NCI-H345 (cell line): ENCODE results near the gene UVSSA.
"Not testable (repeated sequence)": the region's sequence is repeated elsewhere in the genome, so short reads cannot be mapped to it uniquely, and the experiment has no call there.

Experiments
- DNase-seq: peaks from one replicate; lab custom pipeline; 2025; lab: John Stamatoyannopoulos, UW

The UVSSA gene

DNA sequence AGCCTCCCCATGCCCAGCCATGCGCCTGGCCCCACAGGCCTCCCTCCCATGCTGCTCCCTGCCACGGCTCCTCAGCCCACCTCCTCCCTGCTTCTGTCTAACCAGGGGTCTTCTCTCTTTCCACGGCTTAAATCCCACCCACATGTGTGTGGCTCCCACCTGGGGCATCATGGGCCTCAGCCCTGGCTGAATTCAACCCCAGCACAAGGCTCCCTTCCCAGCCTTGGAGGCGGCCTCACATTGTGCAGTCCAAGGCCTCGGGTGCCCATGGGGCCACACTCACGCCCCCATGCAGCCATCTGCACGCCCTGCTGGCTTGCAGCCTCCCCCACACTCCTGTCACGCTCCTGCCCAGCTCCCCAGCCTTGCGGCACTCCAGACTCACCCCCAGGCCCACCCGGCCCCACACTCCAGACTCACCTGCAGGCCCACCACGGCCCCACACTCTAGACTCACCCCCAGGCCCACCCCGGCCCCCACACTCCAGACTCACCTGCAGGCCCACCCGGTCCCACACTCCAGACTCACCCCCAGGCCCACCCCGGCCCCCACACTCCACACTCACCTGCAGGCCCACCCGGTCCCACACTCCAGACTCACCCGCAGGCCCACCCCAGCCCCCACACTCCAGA is 30.4 kb upstream of the UVSSA start:
- DNase-seq, result no peak

DNA sequence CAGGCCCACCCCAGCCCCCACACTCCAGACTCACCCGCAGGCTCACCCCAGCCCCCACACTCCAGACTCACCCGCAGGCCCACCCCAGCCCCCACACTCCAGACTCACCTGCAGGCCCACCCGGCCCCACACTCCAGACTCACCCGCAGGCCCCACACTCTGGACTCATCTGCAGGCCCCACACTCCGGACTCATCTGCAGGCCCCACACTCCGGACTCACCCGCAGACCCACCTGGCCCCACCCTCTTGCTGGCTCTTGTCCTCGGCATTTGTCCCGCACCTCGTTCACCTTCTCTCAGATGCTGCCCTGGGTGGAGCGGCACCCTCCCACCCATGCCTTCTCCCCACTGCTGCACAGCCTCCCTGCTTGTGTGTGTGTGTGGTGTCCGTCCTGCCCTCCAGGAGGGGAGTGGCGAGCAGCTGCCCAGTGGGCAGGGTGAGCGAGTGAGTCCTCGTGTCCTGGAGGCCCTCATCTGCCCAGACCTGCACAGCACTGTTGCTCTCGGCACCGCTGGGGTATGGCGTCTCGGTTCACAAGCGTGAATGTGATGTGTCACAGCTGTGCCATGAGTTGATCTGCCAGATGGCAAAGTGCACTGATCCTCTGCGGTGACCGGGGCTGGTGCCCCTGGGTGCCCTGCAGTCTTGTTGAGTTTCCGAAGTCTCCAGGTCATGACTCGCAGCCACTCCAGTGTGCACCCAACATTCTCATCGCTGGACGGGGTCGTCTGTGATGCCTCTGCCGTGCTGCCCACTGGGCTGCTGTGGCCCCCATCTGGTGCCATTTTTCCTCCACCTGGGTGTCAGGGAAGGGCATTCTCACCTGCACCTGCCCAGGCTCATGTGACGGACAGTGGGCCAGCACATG is 29.6 kb upstream of the UVSSA start:
- DNase-seq, result no peak

DNA sequence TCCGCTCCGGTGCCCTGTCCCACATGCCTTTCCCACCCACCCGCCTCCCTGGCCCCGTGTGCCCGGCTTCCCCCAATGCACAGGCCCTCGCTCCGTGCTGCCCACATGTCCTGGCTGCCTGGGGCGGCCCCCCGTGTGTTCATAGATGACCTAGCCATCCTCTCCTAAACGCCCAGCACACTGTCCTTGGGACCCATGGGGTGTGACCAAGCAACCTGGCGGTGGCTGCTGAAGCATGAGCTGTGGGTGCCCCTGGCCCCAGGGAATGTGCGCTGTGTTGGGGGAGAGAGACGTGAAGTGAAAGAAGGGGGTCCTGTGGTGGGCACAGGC is 29.0 kb upstream of the UVSSA start:
- no peak for DNase-seq

DNA sequence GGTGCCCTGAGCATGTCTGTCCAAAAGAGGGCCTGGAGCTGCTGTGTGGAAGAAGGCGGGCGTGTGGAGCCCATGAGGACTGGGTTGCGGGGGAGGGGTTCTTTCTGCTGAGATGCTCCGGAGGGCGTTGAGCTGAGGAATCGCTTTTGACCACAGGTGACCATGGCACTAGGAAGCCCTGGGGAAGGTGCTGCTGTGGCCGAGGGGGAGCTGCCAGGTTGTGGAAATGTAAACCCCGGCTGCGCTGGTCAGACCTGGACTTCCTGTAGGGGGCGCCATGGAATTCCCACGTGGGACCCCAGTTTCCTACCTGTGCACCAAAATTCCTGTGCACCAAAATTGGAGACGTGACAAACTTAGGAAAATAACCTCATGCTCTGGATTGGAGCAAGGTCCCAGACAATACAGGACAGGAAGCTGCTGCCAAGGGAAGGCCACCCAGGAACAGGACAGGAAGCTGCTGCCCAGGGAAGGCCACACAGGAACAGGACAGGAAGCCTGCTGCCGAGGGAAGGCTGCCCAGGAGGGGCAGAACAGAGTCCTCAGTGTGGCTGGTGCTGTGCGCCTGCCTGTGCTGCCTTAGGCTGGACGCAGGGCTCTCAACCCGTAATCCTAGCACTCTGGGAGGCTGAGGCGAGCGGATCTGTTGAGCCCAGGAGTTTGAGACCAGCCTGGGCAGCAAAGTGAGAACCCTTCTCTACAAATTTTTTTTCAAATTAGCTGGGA is 28.4 kb upstream of the UVSSA start:
- DNase-seq, result no peak

DNA sequence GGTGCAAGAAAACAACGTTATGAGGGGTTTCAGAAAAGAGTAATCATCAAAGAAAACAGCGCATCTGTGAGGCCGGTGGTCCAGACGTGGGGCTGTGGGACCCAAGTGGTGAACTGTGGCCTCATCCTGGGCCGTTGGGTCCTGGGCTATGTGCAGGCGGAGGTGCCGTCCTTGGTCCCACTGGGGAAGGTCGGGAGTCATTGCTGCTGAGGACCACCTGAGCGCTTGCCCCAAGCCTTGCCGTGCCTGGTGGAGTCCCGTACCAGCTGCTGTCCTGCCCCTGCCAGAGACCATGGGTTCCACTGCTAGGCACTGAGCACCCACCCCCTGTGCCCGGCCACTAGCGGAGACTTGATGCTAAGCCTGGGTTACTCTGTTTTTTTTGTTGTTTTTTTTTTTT is 25.5 kb upstream of the UVSSA start:
- DNase-seq, result no peak

DNA sequence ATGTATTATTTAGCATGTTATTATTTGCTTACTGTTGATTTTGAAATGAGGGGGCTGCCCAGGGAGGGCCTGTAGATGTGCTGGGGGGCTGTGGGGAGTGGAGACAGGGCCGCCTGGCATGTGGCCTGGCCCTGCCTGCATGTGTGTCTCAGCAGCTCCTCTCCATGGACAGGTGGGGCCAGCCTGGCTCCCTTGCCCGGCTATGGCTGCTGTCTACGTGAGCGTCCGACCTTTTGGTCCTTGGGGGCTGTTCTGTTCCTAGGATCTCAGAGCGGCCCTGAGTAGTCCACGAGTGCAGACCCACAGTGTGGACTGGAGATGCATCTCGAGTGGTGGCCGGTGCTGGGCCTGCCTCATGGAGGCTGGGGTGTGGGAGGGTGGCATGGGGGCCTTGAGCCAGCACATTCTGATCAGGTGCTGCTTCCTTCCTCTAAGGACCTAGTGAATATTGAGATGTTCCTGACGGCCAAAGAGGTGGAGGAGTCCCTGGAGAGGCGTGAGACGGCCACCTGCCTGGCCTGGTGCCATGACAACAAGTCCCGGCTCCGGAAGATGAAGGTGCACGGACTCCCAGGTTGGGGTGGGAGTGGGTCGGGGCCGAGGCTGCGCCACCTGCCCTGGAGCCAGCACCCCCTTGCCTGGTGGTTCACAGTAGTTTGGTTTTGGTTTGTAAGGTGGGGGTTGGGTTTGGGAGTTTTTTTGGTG is 24.9 kb upstream of the UVSSA start:
- DNase-seq, result no peak

DNA sequence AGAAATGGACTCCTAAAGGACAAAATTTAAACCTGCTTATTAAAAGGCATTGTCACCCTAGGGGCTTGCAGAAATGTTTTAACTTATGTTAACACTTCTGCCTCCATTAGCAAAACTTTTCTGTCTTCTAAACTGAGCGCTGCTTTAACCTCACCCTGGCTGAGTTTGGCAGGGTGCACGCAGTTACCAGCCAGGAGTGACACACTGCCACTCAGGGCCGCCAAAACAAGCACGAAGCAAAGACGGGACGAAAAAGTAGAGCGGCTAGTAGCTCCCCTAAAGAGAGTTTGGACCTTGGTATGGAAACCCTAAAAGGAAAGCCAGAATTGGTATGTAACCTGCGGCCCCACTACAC is 23.8 kb upstream of the UVSSA start:
- no peak for DNase-seq

DNA sequence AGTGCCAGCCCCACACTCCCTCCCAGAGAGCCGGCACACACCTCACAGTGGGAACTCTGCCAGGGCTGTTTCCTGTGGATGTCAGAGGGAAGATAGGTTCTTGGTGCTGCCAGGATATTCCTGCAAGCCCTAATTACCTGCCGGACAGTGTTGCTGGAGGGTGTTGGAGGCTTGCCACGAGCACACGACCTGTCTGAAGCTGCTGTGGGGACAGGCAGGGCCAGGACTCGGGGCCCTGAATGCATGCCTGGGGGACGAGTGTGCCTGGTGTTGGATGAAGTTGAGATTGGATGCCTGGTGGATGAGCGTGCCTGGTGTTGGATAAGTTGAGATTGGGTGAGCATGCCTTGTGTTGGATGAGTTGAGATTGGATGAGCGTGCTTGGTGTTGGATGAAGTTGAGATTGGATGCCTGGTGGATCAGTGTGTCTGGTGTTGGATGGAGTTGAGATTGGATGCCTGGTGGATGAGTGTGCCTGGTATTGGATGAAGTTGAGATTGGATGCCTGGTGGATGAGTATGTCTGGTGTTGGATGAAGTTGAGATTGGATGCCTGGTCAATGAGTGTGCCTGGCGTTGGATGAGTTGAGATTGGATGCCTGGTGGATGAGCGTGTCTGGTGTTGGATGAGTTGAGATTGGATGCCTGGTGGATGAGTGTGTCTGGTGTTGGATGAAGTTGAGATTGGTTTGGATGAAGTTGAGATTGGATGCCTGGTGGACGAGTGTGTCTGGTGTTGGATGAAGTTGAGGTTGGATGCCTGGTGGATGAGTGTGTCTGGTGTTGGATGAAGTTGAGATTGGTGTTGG is 23.2 kb upstream of the UVSSA start:
- DNase-seq, result no peak

DNA sequence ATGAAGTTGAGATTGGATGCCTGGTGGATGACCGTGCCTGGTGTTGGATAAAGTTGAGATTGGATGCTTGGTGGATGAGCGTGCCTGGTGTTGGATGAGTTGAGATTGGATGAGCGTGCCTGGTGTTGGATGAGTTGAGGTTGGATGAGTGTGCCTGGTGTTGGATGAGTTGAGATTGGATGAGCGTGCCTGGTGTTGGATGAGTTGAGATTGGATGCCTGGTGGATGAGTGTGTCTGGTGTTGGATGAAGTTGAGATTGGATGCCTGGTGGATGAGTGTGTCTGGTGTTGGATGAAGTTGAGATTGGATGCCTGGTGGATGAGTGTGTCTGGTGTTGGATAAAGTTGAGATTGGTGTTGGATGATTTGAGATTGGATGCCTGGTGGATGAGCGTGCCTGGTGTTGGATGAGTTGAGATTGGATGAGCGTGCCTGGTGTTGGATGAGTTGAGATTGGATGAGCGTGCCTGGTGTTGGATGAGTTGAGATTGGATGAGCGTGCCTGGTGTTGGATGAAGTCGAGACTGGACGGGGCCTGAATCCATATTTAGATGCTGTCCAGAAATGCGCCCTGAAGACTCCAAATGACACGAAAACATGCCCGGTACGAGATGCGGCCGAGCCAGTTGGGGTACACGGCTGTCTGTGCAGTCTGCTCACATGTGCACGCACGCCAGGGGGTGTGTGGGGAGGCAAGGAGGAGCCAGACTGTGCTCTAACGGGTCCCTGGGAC is 22.4 kb upstream of the UVSSA start:
- DNase-seq, result not testable (repeated sequence)

DNA sequence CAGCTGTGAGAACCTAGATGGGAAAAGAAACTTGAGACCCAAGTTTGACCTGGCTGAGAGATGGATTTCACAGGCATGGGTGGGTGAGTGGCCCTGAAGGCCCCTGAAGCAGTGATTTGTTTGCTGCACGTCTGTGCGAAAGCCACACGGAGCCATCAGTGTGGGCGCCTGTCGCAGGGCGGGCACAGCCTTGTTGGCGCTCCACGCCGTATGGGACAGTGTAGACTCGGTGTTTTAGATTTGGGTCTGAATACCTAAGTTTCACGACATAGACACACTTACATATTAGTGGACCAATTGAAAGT is 21.9 kb upstream of the UVSSA start:
- no peak for DNase-seq

DNA sequence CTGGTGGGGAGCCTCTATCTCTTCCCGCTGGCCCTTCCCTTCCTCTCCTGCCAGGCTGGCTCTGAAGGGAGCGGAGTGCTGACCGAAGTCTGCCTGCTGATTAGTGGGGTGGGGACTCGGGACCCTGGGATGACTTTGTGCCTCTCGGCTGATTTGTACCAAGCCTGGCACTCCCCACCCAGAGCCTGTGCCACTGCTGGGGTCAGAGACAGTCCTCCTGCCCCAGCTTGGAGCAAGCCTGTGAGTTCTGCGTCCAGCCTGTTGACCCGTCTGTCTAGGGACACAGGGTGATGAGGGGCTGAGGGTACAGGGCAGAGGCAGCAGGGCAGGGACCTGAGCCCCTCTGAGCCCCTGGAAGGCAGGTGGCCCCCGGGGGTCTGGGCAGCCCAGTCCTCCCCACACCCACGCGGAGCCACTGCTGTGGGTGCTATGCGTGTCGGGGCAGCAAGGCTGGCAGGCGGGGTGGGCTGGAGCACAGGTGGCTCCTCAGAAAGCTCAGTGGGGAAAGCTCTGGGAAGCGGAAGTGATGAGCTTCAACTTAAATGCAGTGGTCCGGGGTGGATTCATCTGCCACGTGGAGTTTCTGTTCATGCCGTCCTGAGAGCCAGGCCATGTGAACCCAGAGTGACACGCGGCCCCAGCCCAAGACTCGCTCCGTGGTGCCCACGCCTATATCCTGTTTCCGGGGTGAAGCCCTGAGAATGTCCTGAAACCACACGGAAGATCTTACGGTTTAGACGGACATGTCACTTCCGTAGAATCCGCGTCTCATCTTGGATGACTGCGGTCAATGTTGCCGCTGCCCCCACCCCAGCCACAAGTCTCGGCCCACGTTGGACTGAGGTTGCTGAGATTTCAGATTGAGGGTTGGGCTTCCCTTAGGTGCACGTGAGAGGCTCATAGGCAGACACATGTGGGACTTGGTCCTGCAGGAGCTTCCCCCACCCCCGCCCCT is 21.1 kb upstream of the UVSSA start:
- DNase-seq, result no peak

DNA sequence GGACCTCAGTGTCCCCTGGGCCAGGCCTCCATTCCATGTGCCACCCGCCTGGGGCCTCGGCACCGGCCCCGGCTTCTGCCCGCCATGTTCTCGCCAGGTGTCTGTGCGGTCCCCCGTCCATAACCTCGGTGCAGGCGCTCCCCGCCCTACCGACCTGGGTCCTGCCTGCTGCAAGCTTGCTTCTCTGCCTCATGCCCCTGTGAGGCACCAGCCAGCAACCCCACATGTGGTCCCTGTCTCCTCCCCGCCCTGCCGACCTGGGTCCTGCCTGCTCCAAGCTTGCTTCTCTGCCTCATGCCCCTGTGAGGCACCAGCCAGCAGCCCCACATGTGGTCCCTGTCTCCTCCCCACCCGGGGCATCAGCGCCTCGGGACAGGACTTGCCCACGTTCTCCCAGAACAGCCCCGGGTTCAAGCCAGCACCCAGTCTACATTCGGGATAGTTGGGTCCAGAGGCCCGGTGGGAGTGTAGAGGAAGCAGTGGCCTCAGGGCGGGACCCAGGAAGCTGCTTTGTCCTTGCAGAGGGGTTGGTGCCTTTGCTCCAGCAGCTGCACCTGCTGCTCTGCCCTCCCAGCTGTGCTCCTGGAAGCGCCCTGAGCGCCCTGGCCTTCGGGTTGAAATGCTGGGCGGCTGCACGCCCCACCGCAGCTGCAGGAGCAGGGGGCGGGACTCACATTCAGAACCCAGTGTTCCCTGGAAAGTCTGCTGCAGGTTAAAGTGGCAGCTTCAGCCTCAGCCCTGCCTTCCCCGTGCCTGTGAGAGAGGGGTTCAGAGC is 20.1 kb upstream of the UVSSA start:
- DNase-seq, result no peak

DNA sequence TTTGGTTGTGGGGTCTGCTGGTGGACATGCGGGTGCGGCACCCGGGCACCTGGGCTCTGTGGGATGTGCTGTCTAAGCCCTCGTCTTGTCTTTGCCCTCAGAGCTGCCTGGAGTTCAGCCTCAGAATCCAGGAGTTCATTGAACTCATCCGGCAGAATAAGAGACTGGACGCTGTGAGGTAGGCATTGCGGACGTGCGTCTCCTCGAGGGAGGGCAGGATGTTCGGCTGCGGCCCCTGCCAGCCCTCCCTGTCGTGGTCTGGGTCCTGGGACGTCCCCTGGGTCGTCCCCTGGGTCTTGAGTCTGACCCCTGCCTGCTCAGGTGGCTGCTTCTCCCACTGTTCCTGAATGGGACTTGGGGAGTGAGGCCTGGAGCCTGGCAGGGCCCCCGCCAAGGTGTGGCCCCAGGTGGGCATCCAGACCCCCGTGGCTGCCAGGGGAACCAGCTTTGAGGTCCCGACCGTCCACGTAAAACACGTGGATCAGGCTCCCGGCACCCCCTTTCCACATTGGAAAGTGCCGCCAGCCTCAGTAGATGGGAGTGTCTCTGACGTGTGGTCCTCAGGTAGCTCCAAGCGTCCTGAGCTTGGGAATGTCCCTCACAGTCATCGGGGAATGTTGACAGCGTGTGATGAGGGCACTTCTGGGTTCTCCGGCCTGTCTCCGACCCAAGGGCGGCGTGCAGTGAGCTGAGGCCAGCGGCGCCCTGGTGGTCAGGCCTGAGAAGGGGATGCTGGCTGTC is 19.3 kb upstream of the UVSSA start:
- no peak for DNase-seq

DNA sequence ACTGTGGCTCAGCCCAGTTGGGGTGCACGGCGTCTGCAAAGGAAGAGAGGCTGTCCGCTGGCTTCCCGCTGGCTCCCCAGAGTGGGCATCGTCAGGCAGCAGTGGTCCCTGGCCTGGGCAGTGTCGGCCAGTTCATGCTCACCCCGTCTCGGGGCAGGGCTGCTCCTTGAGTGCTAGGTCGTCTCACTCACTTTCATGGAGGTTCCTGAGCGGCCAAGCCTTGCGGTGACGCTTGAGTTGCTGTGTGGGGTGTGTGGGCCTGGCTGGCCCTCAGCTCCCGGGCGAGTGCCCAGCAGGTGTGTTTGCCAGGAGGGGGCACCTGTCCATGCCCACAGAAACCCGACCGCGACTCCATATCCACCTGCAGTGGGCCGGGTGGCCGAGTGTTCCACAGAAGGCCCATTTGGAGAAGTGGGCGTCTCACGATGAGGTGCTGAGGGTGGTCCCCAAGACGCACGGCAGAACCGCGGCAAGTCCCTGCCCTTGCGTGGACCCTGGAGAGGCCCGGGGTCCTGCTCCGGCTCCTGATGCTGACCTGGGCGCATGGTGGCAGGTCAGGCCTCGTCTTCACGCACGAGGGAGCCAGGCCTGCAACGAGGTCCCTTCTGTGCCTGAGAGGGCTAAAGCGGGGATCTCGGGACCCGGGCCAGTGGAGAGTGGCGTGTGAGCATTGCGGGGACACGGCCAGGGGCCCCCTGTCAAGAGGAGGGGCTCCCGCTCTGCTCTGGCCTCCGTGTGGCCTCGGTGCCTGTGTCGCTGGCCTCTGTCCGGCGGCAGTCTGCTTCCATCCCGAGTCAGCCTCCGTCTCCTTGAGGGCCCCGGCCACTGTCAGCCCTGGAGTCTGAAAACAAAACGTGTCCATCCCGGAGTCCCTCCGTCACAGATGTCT is 18.5 kb upstream of the UVSSA start:
- DNase-seq, result no peak

DNA sequence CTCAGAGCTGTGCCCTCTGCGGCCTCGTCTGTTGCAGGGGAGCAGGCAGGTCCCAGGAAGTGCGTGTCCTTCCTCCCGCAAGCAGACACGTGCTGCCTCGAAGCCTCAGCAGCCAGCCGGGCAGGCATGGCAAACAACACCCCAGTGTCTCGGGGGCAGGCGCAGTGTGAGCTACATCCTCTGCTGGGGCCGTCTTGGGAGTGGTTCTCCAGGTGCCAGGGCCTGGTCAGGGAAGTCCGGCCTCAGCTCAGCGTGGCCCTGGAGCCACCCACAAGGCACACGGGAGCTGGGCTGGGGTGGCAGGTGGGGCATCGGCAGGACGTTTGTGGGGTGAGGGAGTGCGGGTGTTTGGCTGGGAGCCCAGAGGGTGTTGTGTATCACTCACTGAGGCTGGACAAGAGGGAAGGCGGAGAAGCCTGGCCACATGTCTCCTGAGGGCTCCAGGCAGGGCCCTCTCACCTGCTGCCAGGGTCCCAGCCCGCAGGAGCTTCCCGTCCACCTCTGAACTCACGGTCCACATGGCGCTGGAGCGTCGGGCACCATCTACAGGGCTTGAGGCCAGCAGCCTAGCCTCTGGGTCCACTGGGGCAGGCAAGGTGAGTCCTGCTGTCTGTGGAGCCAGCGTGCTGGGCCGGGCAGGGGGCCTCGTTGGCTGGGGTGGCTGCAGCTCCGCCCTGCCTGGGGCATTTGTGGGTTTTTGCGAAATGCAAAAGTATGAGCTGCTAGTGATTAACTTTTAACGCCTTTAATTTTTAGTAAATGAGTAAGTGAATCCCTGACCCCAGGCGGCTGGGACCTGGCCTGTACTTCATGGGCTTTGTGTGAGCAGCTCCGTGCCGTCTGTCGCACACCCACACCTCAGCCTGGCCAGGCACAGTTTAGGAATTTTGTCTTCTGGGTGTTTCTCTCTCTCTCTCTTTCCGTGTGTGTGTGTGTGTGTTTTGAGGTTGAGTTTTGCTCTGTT is 17.3 kb upstream of the UVSSA start:
- DNase-seq, result no peak
